HL-60 (cell line): ENCODE data around the gene POLDIP3.

ENCODE experiments used
- DNase-seq, 2 experiments: peaks; one replicate each; pipeline ENCODE4 v3.0.0-alpha.2; 2010 to 2020; ENCODE audit warnings: low read depth in 1 of 2, low spot score in 1 of 2
- H3K27ac ChIP-seq: fragments of 250-450 bp; sonication (Bioruptor Pico); replicated peaks from 2 replicates; pipeline ENCODE4 v1.5.1; 2020; ENCODE audit warnings: mild to moderate bottlenecking, moderate library complexity
- H3K27me3 ChIP-seq: fragments of 250-450 bp; sonication (Bioruptor Pico); 2 replicates; pipeline ENCODE4 v1.5.1; 2021; ENCODE audit warnings: mild to moderate bottlenecking, moderate library complexity; ENCODE audit not compliant: insufficient read depth, poor library complexity, severe bottlenecking
- H3K4me3 ChIP-seq: replicated peaks from 2 replicates; pipeline ENCODE4 v1.5.1; 2011; ENCODE audit warnings: mild to moderate bottlenecking, control low read depth, low read length; ENCODE audit not compliant: insufficient read depth
- GABPA ChIP-seq: IDR thresholded peaks from 2 replicates; pipeline ENCODE4 v1.6.1; 2012; ENCODE audit warnings: low read depth
- POLR2AphosphoS5 ChIP-seq: IDR thresholded peaks from 2 replicates; pipeline ENCODE4 v1.6.1; 2012; ENCODE audit warnings: low read depth
- SPI1 ChIP-seq: IDR thresholded peaks from 2 replicates; pipeline ENCODE4 v1.6.1; 2012; ENCODE audit warnings: low read depth, mild to moderate bottlenecking, borderline replicate concordance
- TF ChIP-seq, protein P1 (sequence below): IDR thresholded peaks from one replicate; pipeline ENCODE4 v1.5.1; 2011; ENCODE audit warnings: low read length, control low read depth, inconsistent platforms; ENCODE audit not compliant: insufficient read depth
- TF ChIP-seq, protein P2 (sequence below): IDR thresholded peaks from 2 replicates; pipeline ENCODE4 v1.6.1; 2012; ENCODE audit warnings: low read depth; ENCODE audit not compliant: insufficient replicate concordance

The POLDIP3 gene

DNA sequence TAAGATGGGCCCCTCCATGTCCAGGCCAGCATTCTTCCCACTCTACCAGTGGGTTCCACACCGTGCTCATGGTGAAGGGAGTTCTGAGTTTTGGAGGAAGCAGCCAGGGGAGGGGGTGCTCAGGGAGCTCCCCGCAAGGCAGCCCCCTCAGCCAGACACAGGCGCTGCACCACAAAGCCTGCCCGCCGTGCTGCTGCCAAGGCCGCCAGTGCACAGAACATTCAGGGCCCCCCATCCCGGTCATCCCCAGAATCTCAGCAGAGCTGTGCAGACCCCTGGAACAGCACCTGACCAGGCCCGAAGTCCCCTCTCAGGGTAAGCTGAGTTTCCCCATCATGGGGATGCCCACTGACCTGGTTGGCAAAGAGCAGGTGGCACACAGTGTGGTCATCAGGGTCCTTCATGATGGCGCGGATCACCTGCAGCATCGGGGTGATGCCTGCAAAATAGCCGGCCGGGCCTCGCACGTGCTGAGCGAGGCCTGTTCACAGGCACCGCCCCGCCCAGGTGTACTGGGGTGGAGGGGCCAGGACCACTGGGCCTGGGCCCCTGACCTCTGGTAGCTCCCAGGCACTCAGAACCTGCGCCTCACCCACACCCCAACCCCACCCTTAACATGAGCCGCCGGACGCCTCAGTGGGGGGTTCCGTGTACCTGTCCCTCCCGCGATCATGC is 12.4 kb upstream of the POLDIP3 start:
- TF ChIP-seq, protein P1, sequence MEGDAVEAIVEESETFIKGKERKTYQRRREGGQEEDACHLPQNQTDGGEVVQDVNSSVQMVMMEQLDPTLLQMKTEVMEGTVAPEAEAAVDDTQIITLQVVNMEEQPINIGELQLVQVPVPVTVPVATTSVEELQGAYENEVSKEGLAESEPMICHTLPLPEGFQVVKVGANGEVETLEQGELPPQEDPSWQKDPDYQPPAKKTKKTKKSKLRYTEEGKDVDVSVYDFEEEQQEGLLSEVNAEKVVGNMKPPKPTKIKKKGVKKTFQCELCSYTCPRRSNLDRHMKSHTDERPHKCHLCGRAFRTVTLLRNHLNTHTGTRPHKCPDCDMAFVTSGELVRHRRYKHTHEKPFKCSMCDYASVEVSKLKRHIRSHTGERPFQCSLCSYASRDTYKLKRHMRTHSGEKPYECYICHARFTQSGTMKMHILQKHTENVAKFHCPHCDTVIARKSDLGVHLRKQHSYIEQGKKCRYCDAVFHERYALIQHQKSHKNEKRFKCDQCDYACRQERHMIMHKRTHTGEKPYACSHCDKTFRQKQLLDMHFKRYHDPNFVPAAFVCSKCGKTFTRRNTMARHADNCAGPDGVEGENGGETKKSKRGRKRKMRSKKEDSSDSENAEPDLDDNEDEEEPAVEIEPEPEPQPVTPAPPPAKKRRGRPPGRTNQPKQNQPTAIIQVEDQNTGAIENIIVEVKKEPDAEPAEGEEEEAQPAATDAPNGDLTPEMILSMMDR: no peak
- TF ChIP-seq GABPA (no peak), POLR2AphosphoS5 (no peak)
- TF ChIP-seq, protein P2, sequence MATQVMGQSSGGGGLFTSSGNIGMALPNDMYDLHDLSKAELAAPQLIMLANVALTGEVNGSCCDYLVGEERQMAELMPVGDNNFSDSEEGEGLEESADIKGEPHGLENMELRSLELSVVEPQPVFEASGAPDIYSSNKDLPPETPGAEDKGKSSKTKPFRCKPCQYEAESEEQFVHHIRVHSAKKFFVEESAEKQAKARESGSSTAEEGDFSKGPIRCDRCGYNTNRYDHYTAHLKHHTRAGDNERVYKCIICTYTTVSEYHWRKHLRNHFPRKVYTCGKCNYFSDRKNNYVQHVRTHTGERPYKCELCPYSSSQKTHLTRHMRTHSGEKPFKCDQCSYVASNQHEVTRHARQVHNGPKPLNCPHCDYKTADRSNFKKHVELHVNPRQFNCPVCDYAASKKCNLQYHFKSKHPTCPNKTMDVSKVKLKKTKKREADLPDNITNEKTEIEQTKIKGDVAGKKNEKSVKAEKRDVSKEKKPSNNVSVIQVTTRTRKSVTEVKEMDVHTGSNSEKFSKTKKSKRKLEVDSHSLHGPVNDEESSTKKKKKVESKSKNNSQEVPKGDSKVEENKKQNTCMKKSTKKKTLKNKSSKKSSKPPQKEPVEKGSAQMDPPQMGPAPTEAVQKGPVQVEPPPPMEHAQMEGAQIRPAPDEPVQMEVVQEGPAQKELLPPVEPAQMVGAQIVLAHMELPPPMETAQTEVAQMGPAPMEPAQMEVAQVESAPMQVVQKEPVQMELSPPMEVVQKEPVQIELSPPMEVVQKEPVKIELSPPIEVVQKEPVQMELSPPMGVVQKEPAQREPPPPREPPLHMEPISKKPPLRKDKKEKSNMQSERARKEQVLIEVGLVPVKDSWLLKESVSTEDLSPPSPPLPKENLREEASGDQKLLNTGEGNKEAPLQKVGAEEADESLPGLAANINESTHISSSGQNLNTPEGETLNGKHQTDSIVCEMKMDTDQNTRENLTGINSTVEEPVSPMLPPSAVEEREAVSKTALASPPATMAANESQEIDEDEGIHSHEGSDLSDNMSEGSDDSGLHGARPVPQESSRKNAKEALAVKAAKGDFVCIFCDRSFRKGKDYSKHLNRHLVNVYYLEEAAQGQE: no peak
- no peak overlapping the region for H3K27ac ChIP-seq

DNA sequence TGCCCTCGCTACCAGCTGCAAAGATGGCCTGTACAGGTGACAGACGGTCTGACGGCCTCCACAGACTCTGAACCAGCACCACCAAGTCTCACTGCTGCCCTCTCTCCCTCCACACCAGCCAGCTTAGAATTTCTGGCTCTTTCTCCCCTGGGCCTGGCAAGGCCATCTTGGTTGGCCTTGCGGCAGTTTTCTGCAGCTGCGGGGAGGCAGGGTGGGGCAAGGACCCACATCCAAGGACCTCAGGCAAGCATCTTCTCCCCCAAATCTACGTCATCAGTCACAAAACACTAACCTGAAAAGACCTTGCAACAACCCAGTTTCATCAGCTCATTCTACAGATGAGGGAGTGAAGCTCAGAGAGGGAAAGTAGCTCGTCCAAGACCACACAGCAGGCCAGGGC is 11.7 kb upstream of the POLDIP3 start:
- TF ChIP-seq, protein P1: no peak
- TF ChIP-seq POLR2AphosphoS5 (no peak), SPI1 (no peak), GABPA (no peak)
- TF ChIP-seq, protein P2: no peak
- no peak for DNase-seq
- H3K4me3 ChIP-seq: no peak overlapping the region
- no peak overlapping the region for H3K27ac ChIP-seq
- no peaks in the 10 kb centered on the region for H3K27me3 ChIP-seq

More for the DNA sequence above, 12.4 kb upstream of the POLDIP3 start:
- no peak overlapping the region for H3K4me3 ChIP-seq
- no peak for DNase-seq
- no peaks in the 10 kb centered on the region for H3K27me3 ChIP-seq

DNA sequence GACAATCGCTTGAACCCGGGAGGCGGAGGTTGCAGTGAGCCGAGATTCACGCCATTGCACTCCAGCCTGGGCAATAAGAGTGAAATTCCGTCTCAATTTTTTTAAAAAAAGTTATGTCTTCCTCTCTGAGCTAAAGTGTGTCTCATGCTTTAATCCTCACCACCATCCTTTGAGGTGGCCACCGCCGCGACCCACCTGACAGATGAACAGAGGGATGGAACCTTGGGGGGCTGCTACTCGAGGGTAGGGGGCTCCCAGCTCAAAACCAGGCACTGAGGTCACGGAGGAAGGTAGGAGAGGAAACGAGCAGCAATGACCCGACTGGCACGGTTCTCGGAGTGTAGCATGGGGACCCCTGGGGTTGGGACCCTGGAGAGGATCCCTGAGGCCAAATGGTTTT is 10.7 kb upstream of the POLDIP3 start:
- Histone ChIP-seq H3K27ac (no peak overlapping the region), H3K4me3 (no peak overlapping the region)

More for the DNA sequence above, 10.7 kb upstream of the POLDIP3 start:
- DNase-seq: no peak
- no peaks in the 10 kb centered on the region for H3K27me3 ChIP-seq
- no peak for TF ChIP-seq GABPA
- TF ChIP-seq POLR2AphosphoS5: no peak
- TF ChIP-seq, protein P1: no peak
- TF ChIP-seq SPI1: no peak
- TF ChIP-seq, protein P2: no peak
